Spleen (tissue), 11 donors: ENCODE data around the gene SCN8A. TPM values are rescaled to one million over a fixed set of nuclear protein-coding genes. Genes with fewer than 3 reads are reported as not detected.

Experiments
- DNase-seq: peaks from one replicate; pipeline ENCODE4 v3.0.0-alpha.2; 2020
- H3K27ac ChIP-seq, 8 donors: fragments of 200-600 bp; sonication (generic) in 7 of 8; 1 replicate in 4 of 8; 2 replicates in 4 of 8; pipeline versions ENCODE4 v1.5.0 to v1.8.0; 2016 to 2021; ENCODE audit warnings: inconsistent platforms in 4 of 8, mild to moderate bottlenecking in 4 of 8, moderate library complexity in 1 of 8
- H3K27me3 ChIP-seq, 7 donors: fragments of 200-600 bp; sonication (generic) in 6 of 7; replicated peaks in 1 of 7; 1 replicate in 4 of 7; 2 replicates in 3 of 7; pipeline versions ENCODE4 v1.5.0 to v1.8.0; 2016 to 2021; ENCODE audit warnings: inconsistent platforms in 3 of 7, mild to moderate bottlenecking in 1 of 7
- H3K36me3 ChIP-seq, 6 donors: fragments of 200-600 bp; sonication (generic) in 5 of 6; 1 replicate in 4 of 6; 2 replicates in 2 of 6; pipeline versions ENCODE4 v1.5.0 to v1.8.0; 2016 to 2021; ENCODE audit warnings: inconsistent platforms in 2 of 6
- H3K4me1 ChIP-seq, 6 donors: fragments of 200-600 bp; sonication (generic) in 5 of 6; 1 replicate in 3 of 6; 2 replicates in 3 of 6; pipeline versions ENCODE4 v1.5.0 to v1.8.0; 2016 to 2021; ENCODE audit warnings: inconsistent platforms in 3 of 6
- H3K4me3 ChIP-seq, 8 donors: fragments of 200-600 bp; sonication (generic) in 7 of 8; 1 replicate in 4 of 8; 2 replicates in 4 of 8; pipeline versions ENCODE4 v1.5.0 to v1.8.0; 2016 to 2021; ENCODE audit warnings: inconsistent platforms in 4 of 8, mild to moderate bottlenecking in 4 of 8, moderate library complexity in 2 of 8
- H3K9me3 ChIP-seq, 8 donors: fragments of 200-600 bp; sonication (generic) in 7 of 8; 1 replicate in 4 of 8; 2 replicates in 4 of 8; pipeline versions ENCODE4 v1.5.0 to v1.8.0; 2016 to 2021; ENCODE audit warnings: inconsistent platforms in 4 of 8
- POLR2A ChIP-seq, 3 donors: fragments of 450-650 bp; IDR thresholded peaks; one replicate each; pipeline ENCODE4 v1.5.1; 2017; ENCODE audit warnings: antibody characterized with exemption in 3 of 3, mild to moderate bottlenecking in 1 of 3
- POLR2AphosphoS5 ChIP-seq, 3 donors: sonication (generic); formaldehyde crosslinking; IDR thresholded peaks; one replicate each; pipeline ENCODE4 v1.5.1; 2017; ENCODE audit warnings: antibody characterized with exemption in 3 of 3
- WGBS, 5 donors: extraction: QIAGEN DNeasy Blood & Tissue Kit in 3 of 5; methylation state at CpG; one replicate each; pipeline versions ENCODE4 v1.1.5 to v1.1.7; 2013 to 2018; 5-methylcytosine and 5-hydroxymethylcytosine counted together
- intact Hi-C: fragments of 100-400 bp; cut with DNase I; formaldehyde crosslinking; loops from one replicate; pipeline ENCODE4 v1.15.0; 2023; ENCODE audit warnings: low total_unique reads
- polyA plus RNA-seq, 3 donors: library from polyadenylated mRNA; stranded (reverse); fragments of 200-250 nt; gene quantifications; one replicate each; pipeline ENCODE4 v1.2.1, GENCODE V29; 2013
- total RNA-seq, 7 donors: library from RNA; depleted of rRNA in 3 of 7; stranded (reverse); fragments of >200 nt in 3 of 7; fragmentation: NEBNext Ultra II Directional in 4 of 7; extraction: Animal tissue kit (Norgen Biotek cat#: 25700) in 4 of 7; gene quantifications; one replicate each; pipeline versions ENCODE4 v1.1.0 to v1.2.1, GENCODE V29; 2016 to 2021
- TF ChIP-seq, protein P1 (sequence below), 11 experiments: fragments of 200-600 bp in 7 of 11; fragments of 450-650 bp in 4 of 11; sonication (generic) in 4 of 11; IDR thresholded peaks in 8 of 11; conservative IDR thresholded peaks in 3 of 11; 1 replicate in 7 of 11; 2 replicates in 4 of 11; pipeline versions ENCODE4 v1.4.0 to v1.8.0; 2016 to 2021; ENCODE audit warnings: antibody characterized with exemption in 11 of 11, inconsistent platforms in 4 of 11, mild to moderate bottlenecking in 1 of 11
- donor health status: healthy with polysubstance abuse.
- donor health status: DM: no; HTN: no; CAD: no; lungs with moderate emphysema.
- donor health status: DM: no; HTN: no; CAD: no.
- donor health status: Bipolar disorder and iron deficiency.
- donor health status: healthy.
- donor health status: DM: no; HTN: no; CAD: no.
- donor health status: DM: yes; HTN: yes; CAD: no.

SCN8A gene
- total and polyA plus RNA-seq, 10 donors = 0.17 to 4.7 (median 3.0) TPM

DNA sequence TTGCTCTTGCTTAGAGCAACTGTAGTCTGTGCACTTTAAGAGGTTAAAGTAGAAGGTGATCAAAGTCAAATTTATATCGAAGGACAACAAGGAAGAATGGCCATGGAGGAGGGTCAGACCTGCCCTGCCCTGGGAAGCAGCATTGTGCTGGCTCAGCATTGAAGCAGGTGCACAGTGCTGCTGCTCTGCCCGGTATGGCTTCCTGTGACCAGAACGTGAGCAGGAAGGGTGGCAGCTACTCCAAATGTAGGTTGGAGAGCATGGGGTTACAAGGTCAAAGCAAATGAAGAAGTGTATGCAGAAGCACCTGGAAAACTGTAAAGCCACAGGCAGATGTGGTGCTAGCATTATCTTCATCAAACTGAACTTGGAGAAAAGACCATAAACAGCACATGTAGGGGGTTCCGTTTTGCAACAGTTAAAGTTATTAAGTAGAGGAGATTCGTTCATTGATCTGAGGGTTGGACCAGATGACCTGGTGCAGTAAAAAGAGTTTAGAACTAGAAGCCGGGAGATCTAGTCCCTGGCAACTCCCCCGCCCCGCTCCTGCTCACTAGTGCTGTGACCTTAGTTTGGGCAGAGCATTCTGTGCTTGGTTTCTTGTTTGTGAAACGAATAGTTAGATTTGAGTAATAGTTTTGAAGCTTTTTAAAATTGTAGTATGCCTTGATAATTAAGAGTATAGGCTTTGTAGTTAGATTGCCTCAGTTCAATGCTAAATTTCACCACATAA lies 84.2 kb downstream of the SCN8A start:
- intact Hi-C loops = no loop called here
- no peak overlapping the region for H3K27ac ChIP-seq
- no peak for TF ChIP-seq POLR2A (IDR thresholded peaks at IDR 0.05)
- no peak for TF ChIP-seq POLR2AphosphoS5 (IDR thresholded peaks at IDR 0.05)
- TF ChIP-seq, protein P1, sequence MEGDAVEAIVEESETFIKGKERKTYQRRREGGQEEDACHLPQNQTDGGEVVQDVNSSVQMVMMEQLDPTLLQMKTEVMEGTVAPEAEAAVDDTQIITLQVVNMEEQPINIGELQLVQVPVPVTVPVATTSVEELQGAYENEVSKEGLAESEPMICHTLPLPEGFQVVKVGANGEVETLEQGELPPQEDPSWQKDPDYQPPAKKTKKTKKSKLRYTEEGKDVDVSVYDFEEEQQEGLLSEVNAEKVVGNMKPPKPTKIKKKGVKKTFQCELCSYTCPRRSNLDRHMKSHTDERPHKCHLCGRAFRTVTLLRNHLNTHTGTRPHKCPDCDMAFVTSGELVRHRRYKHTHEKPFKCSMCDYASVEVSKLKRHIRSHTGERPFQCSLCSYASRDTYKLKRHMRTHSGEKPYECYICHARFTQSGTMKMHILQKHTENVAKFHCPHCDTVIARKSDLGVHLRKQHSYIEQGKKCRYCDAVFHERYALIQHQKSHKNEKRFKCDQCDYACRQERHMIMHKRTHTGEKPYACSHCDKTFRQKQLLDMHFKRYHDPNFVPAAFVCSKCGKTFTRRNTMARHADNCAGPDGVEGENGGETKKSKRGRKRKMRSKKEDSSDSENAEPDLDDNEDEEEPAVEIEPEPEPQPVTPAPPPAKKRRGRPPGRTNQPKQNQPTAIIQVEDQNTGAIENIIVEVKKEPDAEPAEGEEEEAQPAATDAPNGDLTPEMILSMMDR (IDR thresholded peaks at IDR 0.05 in 8 of 11, conservative IDR thresholded peaks at IDR 0.05 in 3 of 11) = no peak

DNA sequence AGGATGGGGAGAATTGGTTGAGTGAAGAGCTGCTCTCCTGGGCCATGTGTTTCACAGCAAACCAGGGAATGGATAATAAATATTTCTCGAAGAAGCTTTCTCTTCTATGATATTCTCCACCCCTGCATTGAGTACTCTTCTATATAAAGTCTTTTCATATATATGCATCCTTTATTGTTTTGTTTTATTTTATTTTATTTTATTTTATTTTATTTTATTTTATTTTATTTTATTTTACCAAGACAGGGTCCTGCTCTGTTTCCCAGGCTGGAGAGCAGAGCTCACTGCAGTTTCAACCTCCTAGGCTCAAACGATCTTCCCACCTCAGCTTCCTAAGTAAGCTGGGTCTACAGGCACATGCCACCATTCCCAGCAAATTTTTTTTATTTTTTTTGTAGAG lies 85.8 kb downstream of the SCN8A start:
- Histone ChIP-seq H3K27me3 (no peaks in the 10 kb centered on the region), H3K36me3 (no peaks in the 10 kb centered on the region), H3K27ac (no peak overlapping the region), H3K4me3 (no peak overlapping the region), H3K4me1 (no peaks in the 10 kb centered on the region), H3K9me3 (no peaks in the 10 kb centered on the region)
- no peak for TF ChIP-seq POLR2AphosphoS5 (IDR thresholded peaks at IDR 0.05)
- no peak for TF ChIP-seq POLR2A (IDR thresholded peaks at IDR 0.05)
- TF ChIP-seq, protein P1 (IDR thresholded peaks at IDR 0.05 in 8 of 11, conservative IDR thresholded peaks at IDR 0.05 in 3 of 11) = no peak
- WGBS, 5 donors = 77 to 91% (median 89%) methylated on average over 2 of the region's 2 CpGs
- DNase-seq = no peak
- intact Hi-C loops = no loop called here

More for the DNA sequence above, 84.2 kb downstream of the SCN8A start:
- no peak overlapping the region for H3K4me3 ChIP-seq
- WGBS, 5 donors = 49 to 55% (median 54%) methylated on average over 9 of the region's 9 CpGs
- no peaks in the 10 kb centered on the region for H3K27me3 ChIP-seq
- no peak for DNase-seq
- no peaks in the 10 kb centered on the region for H3K9me3 ChIP-seq
- no peaks in the 10 kb centered on the region for H3K36me3 ChIP-seq
- no peaks in the 10 kb centered on the region for H3K4me1 ChIP-seq

DNA sequence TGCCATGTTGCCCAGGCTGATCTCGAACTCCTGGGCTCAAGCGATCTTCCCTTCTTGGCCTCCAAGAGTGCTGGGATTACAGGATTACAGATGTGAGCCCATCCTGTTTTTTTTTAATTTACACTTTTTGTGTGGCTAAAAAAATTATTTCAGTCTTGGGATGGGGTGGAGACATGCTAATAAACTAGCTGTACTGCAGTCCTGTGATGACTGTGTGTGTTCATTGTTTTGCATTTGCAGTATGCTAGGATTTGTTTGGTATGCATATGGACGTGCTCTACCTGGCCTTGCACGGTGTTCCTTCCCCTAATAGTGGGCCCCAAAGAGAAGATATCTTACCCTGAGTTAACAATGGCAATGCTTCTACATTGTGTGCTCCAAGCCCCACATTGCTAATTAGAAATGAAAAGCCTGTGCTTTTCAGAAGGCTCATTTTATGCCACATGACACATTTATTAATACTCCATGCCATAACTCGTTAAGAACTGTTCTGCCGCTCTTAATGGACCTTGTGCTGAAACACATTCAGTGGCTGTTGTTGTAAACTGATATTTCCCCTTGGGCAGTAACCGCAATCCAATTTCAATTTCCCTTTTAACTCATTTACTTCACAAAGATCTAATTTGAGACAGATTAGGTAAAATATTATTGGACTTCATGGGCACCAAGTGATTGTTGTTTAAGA lies 86.4 kb downstream of the SCN8A start:
- Histone ChIP-seq H3K4me3 (no peak overlapping the region), H3K9me3 (no peaks in the 10 kb centered on the region), H3K27me3 (no peaks in the 10 kb centered on the region), H3K27ac (no peak overlapping the region), H3K36me3 (no peaks in the 10 kb centered on the region), H3K4me1 (no peaks in the 10 kb centered on the region)
- intact Hi-C loops = no loop called here
- no peak for TF ChIP-seq POLR2AphosphoS5 (IDR thresholded peaks at IDR 0.05)
- TF ChIP-seq, protein P1 (IDR thresholded peaks at IDR 0.05 in 8 of 11, conservative IDR thresholded peaks at IDR 0.05 in 3 of 11) = no peak
- no peak for TF ChIP-seq POLR2A (IDR thresholded peaks at IDR 0.05)
- WGBS, 5 donors = 79 to 93% (median 87%) methylated on average over 7 of the region's 7 CpGs
- DNase-seq = no peak

DNA sequence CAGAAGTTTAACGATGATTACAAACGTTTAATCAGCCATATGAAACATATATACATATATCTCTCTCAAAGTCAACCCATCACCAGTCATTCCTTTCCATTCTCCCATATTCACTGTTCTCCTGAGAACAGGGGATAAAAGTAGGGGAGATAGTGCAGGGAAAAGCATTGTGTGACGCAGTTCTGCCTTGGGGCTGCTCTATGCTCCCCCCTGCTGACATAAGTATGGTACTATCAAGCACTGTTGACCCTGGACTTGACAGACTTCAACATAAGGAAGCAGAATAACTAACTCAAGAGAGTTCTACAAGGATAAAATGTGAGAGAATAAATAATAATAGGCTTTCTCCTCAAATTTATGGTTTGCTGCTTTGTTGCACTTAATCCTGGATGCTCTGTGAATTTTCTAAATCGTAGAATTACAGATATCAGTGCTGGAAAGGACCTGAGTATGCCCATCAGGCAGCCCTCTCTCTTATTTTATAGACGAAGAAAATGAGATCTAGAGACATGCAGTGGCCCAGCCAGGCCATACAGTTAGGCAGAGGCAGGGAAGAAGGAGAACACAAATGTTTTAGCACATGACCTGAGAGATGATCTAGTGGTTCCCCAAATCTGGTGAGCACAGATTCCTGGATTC lies 87.2 kb downstream of the SCN8A start:
- Histone ChIP-seq H3K27ac (no peak overlapping the region), H3K9me3 (no peaks in the 10 kb centered on the region), H3K4me3 (no peak overlapping the region), H3K27me3 (no peaks in the 10 kb centered on the region), H3K36me3 (no peaks in the 10 kb centered on the region), H3K4me1 (no peaks in the 10 kb centered on the region)
- WGBS, 5 donors = 52 to 65% (median 59%) methylated on average over 5 of the region's 5 CpGs
- no peak for DNase-seq
- TF ChIP-seq POLR2AphosphoS5 (IDR thresholded peaks at IDR 0.05) (no peak), POLR2A (IDR thresholded peaks at IDR 0.05) (no peak)
- TF ChIP-seq, protein P1 (IDR thresholded peaks at IDR 0.05 in 8 of 11, conservative IDR thresholded peaks at IDR 0.05 in 3 of 11) = peak in 9 of 11 experiments; percentile 13 to 73 (median 56)
- intact Hi-C loops = no loop called here
